HG03135 (cell line): ENCODE measurements around the gene ACTR5.
A peak's percentile ranks its signal among the peaks of the same experiment; 100 is the strongest.

Experiments
- ATAC-seq: cut with Tn5 transposase; IDR thresholded peaks from one replicate; pipeline ENCODE4 v1.9.1; 2021; ENCODE audit warnings: mild to moderate bottlenecking, moderate library complexity; ENCODE audit not compliant: unreplicated experiment

The ACTR5 gene

GRCh38 chr20:38728911-38729642 lies 19.2 kb upstream of the ACTR5 start:
- ATAC-seq: no peak

DNA sequence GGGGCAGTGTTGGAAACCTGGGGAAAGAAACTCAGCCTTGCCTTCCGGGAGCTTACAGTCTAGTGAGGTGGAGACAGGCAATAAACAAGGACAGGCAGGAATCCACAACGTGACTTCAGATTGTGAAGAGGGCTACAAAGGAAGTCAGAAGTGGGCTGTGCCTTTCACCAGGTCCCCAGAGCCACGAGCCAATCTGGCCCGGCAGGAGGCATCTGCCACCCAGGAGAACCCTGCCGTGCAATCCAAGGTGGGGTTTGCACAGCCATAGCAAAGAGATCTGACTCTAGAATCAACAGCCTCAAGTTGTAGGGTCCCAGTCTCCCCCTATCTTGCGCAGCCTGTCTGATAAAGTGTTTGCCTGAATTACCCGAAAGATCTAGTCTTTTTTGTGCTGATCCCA lies 18.5 kb upstream of the ACTR5 start:
- ATAC-seq: no peak

GRCh38 chr20:38730167-38730988 lies 17.9 kb upstream of the ACTR5 start:
- ATAC-seq: no peak

- no peak for ATAC-seq
Measured at GRCh38 chr20:38730989-38731737, 17.1 kb upstream of the ACTR5 start.

GRCh38 chr20:38731738-38732113 lies 16.5 kb upstream of the ACTR5 start:
- ATAC-seq: no peak

- no peak for ATAC-seq
Measured at GRCh38 chr20:38732981-38733380, 15.3 kb upstream of the ACTR5 start.

- ATAC-seq: no peak
Measured at GRCh38 chr20:38735172-38735571, 13.1 kb upstream of the ACTR5 start.

DNA sequence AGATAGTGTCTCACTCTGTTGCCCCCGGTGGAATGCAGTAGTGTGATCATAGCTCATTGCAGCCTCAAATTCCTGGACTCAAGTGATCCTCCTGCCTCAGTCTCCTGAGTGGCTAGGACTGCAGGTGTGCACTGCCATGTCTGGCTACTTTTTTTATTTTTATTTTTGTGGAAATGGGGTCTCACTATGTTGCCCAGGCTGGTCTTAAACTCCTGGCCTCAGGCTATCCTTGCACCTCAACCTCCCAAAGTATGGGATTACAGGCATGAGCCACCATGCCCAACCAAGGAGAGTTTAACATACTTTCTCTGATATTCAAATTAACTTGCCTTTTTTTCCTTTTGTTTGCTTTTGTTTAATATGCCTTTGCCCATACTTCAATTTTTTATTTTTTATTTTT lies 10.4 kb upstream of the ACTR5 start:
- ATAC-seq: no peak

- no peak for ATAC-seq
Measured at GRCh38 chr20:38745757-38746156, 2.5 kb upstream of the ACTR5 start.

DNA sequence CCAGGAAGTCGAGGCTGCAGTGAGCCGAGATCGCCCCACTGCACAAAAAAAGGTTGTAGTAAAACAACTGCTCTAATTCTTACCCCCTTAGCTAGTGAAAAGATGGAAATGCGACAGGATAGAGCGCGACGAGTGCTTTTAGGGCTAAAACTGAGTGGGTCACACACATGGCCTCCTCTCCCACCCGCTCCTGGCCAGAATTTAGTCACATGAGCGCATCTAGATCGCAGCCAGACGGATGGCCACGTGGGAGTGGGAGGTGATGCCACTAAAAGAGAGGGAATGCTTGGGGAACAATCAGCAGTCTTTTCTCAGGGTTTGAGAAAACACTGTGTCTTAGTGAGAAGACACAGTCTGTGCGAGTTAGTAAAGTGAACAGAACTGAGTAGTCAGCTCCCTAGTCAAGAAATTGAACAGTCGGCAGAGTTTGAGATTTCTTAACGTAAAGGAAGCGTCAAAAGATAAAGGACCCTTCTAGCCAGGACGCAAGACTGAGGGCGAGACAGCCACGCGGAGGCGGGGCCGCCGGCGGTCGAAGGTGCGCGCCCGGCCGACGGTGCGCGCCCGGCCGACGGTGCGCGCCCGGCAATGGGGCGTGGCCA lies 664 bp upstream of the ACTR5 start:
- ATAC-seq: no peak

GRCh38 chr20:38748861-38749149 lies 545 bp downstream of the ACTR5 start:
- ATAC-seq: peak; percentile 35

DNA sequence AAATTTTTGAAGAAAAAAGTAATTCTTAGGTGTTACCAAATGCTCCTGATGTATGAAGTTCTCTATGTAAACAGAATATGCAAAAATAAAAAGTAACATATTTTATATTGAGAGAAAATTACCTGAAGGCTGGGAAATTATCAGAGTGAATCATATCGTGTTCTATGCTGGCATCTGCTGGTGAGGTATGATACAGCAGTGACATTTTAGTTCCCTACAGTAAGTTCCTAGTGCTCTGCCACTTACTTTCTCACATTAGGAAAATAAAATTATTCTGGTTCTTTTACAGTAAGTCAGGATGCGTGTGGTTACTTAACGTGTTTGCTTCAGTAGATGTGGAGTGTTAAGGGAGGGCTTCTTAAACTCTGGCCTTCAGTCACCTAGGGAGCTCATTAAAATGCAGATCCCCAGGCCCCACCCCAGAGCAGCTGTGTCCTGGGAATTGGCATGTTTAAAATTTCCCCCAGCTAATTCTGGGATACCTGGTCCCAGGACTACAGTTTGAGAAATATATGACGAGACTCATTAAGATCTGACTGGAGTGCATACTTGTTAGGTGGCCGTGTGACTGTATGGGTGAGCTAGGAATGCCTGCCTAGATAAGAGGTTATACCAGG lies 3.2 kb downstream of the ACTR5 start:
- no peak for ATAC-seq

GRCh38 chr20:38752029-38752428 lies 3.8 kb downstream of the ACTR5 start:
- ATAC-seq: no peak

DNA sequence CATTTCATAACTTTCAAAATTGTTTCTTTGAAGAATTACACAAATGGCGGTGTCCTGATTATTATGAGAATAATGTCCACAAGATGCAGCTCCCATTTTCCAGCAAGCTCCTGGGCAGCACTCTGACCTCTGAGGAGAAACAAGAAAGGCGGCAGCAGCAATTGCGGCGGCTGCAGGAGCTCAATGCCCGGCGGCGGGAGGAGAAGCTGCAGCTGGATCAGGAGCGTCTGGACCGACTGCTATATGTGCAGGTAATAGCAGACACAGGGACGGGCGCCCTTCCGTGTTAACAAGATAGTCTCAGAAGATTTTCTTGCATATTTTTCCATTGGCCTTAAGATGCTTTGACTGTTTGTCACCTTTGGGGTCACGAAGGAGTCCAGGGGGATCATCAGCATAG lies 6.7 kb downstream of the ACTR5 start:
- ATAC-seq: no peak

DNA sequence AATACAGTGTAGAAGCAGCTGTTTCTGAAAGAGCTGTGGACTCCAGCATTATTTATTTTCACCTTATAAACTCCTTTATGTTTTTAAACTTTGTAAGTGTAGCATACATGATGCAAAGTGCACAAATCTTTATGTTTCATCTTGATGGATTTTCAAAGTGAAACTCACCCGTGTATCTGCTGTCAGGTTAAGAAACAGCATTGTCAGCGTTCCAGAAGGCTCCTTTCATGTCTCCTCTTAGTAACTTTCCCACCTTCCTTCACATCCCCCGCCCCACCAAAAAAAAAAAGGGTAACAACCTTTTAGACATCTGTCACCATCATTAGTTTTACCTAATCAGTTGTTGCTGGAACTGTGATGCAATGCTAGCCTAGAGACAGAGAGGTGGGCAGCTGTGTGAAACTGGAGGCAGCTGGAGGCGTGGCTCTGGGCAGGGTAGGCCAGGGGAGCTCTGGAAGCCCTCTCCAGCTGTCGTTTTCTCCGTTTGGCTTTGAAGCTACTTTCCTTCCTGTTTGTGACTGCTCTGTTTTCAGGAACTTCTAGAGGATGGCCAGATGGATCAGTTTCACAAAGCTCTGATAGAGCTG lies 7.2 kb downstream of the ACTR5 start:
- ATAC-seq: no peak

GRCh38 chr20:38757145-38757775 lies 9.0 kb downstream of the ACTR5 start:
- ATAC-seq: no peak

DNA sequence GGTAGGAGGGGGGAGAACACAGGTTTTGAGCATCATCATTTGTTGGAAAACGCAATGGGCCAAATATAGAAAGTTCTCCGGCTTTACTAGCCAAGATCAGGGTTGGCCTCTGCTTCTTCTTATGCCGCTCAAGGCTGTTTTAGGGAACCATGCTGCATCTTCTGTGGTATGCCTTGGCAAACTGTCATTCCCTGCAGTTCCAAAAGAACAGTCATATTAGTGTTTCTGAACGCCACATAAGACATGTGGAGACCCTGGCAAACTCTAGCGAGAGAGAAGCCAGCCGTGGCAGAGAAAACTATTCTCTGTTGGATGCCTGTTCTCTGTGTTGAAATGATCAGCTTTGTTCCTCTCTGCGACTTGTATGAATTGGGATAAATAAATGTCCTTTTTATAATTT lies 10.8 kb downstream of the ACTR5 start:
- ATAC-seq: no peak

GRCh38 chr20:38760978-38761377 lies 12.7 kb downstream of the ACTR5 start:
- no peak for ATAC-seq

DNA sequence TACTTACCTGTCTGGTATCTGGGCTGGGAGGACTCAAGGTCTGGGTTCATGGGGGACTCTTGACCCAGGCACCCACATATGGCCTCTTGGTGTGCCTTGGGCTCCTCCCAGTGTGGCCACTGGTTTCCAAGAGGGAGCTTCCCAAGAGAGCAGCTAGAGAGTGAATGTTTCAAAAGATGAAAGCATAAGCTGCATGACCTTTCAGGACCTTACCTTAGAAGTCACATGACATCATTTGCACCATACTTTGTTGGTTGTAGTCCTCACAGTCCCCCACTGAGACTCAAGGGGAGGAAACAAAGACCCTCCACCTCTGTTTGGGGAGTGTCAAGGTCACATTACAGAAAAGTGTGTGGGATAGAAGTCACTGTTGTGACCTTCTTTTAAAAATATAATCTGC lies 13.9 kb downstream of the ACTR5 start:
- ATAC-seq: no peak

DNA sequence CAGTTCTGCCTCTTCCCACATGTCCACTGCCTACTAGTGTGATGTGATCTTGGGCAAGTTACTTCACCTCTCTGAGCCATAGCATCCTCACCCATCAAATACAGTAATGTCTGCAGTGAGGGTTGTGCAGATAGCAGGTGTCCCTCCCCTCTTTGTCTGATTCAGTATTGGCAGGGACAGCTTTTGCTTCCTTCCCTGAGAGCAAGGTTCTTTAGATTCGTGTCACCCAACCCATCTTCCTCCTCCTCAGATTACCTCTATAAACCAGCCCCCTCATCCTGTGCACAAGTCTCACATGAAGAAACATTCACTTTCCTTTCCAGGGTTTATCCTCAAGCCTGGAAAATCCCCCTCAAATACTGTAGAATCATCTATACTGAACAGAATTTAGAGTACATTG lies 15.4 kb downstream of the ACTR5 start:
- ATAC-seq: no peak
